ENCODE measurements around the gene SENP1. TPM values are rescaled to one million over a fixed set of nuclear protein-coding genes. Genes with fewer than 3 reads are reported as not detected.

SENP1 gene
- total RNA-seq, 1 donor from 2014 or later, result 15.7 TPM

Other genes starting within 250 kb of the SENP1 start
- under 0.01 and 0.47 TPM in 2 replicates for gene VDR, start 201.1 kb downstream of the SENP1 start, total RNA-seq
- 74.4 and 84.6 TPM in 2 replicates for gene TMEM106C, start 142.5 kb downstream of the SENP1 start, total RNA-seq
- not detected in 2 replicates for gene COL2A1, start 101.6 kb downstream of the SENP1 start, total RNA-seq
- 57.0 and 70.2 TPM in 2 replicates for gene PFKM, start 13.3 kb upstream of the SENP1 start, total RNA-seq
- gene ASB8, start 51.4 kb upstream of the SENP1 start, total RNA-seq, result 18.2 and 24.0 TPM in 2 replicates
- 0.05 TPM in 1 of 2 replicates, not detected in the other for gene CCDC184, start 77.6 kb upstream of the SENP1 start, total RNA-seq
- 0.09 TPM in 1 of 2 replicates, not detected in the other for gene OR10AD1, start 97.2 kb upstream of the SENP1 start, total RNA-seq
- 3.1 and 4.3 TPM in 2 replicates for gene ZNF641, start 244.8 kb upstream of the SENP1 start, total RNA-seq